Liver (tissue), 3 donors: ENCODE measurements around the gene EARS2.

ENCODE experiments used
- ATF3 ChIP-seq: IDR thresholded peaks from 2 replicates; pipeline ENCODE4 v1.6.1; 2016; ENCODE audit warnings: antibody characterized with exemption
- CTCF ChIP-seq: fragments of 150-350 bp; IDR thresholded peaks from 2 replicates; pipeline ENCODE4 v1.5.1; 2017; ENCODE audit warnings: improper control_type of control experiment, low read depth, low read length; ENCODE audit not compliant: missing input control
- FOXA1 ChIP-seq: IDR thresholded peaks from 2 replicates; pipeline ENCODE4 v1.6.1; 2016; ENCODE audit warnings: antibody characterized with exemption
- MAX ChIP-seq: IDR thresholded peaks from 2 replicates; pipeline ENCODE4 v1.6.1; 2016; ENCODE audit warnings: antibody characterized with exemption
- RAD21 ChIP-seq, 2 donors: IDR thresholded peaks; 2 replicates each; pipeline ENCODE4 v1.6.1; 2016; ENCODE audit warnings: antibody characterized with exemption in 2 of 2, mild to moderate bottlenecking in 2 of 2
- RXRA ChIP-seq, 2 donors: IDR thresholded peaks; 2 replicates each; pipeline ENCODE4 v1.6.1; 2017 to 2018; ENCODE audit warnings: antibody characterized with exemption in 2 of 2, mild to moderate bottlenecking in 1 of 2
- TAF1 ChIP-seq: conservative IDR thresholded peaks from 2 replicates; pipeline ENCODE4 v1.6.1; 2016; ENCODE audit warnings: antibody characterized with exemption, mild to moderate bottlenecking
- YY1 ChIP-seq: IDR thresholded peaks from 2 replicates; pipeline ENCODE4 v1.6.1; 2016; ENCODE audit warnings: antibody characterized with exemption, mild to moderate bottlenecking
- ZBTB33 ChIP-seq: IDR thresholded peaks from 2 replicates; pipeline ENCODE4 v1.6.1; 2016; ENCODE audit warnings: antibody characterized with exemption
- donor health status: healthy.
- donor health status: healthy.

- TF ChIP-seq CTCF (no peak), YY1 (no peak), TAF1 (no peak), FOXA1 (no peak), MAX (no peak), RAD21 (IDR thresholded peaks at IDR 0.05) (no peak), RXRA (IDR thresholded peaks at IDR 0.05) (no peak), ATF3 (no peak), ZBTB33 (no peak)
These were observed 29.0 kb downstream of the EARS2 start for GRCh38 chr16:23527961-23528643.
